ENCODE measurements around the gene ADGRB3.
"Not testable (repeated sequence)": the region's sequence is repeated elsewhere in the genome, so short reads cannot be mapped to it uniquely, and the experiment has no call there.

The ADGRB3 gene

DNA sequence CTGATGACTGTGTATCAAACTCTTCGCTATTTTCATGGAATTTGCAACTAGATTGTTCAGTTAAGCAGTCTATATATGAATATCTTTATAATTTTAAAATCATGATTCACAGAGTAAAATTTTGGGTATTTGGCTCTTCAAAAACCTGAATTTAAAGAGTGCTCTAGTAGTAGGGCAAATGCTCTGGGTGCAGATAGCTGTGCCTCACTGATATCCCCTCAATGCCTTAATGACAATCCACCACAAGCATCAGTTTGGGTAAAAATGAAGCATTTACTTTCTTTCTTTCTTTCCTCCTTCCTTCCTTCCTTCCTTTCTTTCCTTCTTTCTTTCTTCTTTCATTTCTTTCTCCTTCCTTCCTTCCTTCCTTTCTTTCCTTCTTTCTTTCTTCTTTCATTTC is 239.7 kb downstream of the ADGRB3 start:
- no peak for DNase-seq (ENCODE audit: low read depth)
- H3K4me3 ChIP-seq (ENCODE audit: low read length), result no peak overlapping the region
- TF ChIP-seq, protein P1, sequence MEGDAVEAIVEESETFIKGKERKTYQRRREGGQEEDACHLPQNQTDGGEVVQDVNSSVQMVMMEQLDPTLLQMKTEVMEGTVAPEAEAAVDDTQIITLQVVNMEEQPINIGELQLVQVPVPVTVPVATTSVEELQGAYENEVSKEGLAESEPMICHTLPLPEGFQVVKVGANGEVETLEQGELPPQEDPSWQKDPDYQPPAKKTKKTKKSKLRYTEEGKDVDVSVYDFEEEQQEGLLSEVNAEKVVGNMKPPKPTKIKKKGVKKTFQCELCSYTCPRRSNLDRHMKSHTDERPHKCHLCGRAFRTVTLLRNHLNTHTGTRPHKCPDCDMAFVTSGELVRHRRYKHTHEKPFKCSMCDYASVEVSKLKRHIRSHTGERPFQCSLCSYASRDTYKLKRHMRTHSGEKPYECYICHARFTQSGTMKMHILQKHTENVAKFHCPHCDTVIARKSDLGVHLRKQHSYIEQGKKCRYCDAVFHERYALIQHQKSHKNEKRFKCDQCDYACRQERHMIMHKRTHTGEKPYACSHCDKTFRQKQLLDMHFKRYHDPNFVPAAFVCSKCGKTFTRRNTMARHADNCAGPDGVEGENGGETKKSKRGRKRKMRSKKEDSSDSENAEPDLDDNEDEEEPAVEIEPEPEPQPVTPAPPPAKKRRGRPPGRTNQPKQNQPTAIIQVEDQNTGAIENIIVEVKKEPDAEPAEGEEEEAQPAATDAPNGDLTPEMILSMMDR (IDR thresholded peaks at IDR 0.05; ENCODE audit: insufficient read depth, low read depth, low read length, missing control alignments), result no peak

DNA sequence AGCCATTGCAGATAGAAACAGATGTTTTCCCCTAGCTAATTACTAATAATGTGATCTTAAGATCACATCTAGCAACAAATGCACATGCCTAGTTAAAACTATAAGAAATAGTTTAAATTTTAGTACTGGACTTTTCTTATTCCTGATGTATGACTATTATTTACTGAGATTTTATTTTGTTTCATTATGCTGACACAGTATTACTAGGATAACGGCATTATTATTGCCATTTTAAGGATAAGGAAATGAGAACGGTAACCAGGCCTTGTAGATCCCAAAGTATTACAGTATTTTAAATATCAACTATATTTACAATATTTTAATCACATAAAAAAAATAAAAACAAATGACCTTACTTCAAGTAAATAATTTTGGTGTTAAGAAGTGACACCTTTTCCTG is 240.3 kb downstream of the ADGRB3 start:
- DNase-seq (ENCODE audit: low read depth), result no peak
- TF ChIP-seq, protein P1 (IDR thresholded peaks at IDR 0.05; ENCODE audit: insufficient read depth, low read depth, low read length, missing control alignments), result no peak
- H3K4me3 ChIP-seq (ENCODE audit: low read length), result no peak overlapping the region

DNA sequence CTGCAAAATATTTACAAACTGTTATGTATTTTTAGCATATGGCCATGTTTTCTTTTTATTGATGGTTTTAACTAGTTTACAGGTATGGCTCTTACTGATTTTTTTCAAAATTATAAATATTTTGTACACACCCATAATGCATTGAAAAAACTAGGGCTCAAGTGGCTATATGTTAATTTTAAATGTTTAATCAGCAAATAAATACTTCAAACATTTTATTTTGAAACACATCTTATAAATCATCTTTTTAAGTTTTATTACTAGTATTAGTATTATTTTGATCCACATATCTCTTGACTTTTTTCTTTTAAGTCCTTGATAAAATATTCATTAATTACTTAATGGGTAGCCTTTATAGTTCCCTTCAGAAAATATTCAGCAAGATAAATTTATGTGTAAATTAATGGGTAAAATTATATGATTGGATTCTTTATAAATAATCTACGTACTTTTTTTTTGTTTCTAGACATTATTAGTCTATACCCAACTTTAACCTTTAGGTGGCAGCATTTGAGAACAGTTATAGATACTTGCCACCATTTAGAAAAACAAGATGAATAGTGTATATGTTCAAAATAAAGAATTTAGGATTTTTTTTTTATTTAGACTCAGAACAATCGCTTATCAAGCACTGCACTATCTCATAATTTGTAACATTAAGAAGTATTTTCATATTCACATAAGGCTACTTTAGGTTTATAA is 241.9 kb downstream of the ADGRB3 start:
- TF ChIP-seq, protein P1 (IDR thresholded peaks at IDR 0.05; ENCODE audit: insufficient read depth, low read depth, low read length, missing control alignments), result peak; percentile 30
- H3K4me3 ChIP-seq (ENCODE audit: low read length), result no peak overlapping the region
- DNase-seq (ENCODE audit: low read depth), result peak; percentile 30

DNA sequence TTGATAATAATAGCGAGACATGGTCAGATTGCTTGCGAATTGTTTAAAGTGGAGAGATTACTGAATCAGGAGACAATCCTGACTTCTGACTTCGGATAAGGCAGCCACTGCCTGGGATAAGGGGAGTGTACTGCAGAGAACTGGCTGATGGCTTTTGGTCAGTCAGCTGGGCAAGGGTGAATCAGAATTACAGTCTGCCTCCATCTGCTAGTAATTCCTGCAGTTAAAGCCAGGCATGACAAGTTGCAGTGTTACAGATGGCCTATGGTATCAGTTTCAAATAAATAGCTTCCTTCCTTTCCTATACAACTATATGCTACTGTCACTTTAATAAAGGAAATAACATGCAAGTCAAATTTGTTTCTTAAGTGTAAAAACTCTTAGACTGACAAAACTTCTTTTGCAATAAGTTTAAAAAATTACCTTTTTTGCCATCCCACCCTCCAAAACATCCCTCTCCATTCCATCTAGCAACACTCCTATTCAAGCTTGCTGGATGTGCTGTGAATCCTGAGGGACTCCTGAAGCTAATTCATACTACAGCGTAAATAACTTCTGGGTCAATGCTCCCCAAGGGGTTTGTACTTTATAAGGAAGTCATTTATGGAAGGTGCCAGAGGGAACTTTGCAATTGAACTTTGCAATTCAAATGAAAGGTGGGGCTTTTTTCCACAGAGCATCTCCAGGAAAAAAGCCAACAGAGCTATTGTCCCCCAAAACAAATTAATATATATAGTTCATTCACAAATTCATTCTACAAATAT is 245.2 kb downstream of the ADGRB3 start:
- TF ChIP-seq, protein P1 (IDR thresholded peaks at IDR 0.05; ENCODE audit: insufficient read depth, low read depth, low read length, missing control alignments), result no peak
- no peak overlapping the region for H3K4me3 ChIP-seq (ENCODE audit: low read length)
- DNase-seq (ENCODE audit: low read depth), result no peak

DNA sequence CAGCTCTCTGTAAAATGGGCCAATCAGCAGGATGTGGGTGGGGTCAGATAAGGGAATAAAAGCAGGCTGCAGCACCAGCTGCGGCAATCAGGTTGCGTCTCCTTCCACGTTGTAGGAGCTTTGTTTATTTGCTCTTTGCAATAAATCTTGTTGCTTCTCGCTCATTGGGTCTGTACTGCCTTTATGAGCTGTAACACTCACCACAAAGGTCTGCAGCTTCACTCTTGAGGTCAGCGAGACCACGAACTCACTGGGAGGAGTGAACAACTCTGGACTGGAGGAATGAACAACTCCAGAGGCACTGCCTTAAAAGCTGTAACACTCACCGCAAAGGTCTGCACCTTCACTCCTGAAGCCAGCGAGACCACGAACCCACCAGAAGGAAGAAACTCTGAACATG is 248.2 kb downstream of the ADGRB3 start:
- not testable (repeated sequence) for H3K4me3 ChIP-seq (ENCODE audit: low read length); DNase-seq (ENCODE audit: low read depth)

DNA sequence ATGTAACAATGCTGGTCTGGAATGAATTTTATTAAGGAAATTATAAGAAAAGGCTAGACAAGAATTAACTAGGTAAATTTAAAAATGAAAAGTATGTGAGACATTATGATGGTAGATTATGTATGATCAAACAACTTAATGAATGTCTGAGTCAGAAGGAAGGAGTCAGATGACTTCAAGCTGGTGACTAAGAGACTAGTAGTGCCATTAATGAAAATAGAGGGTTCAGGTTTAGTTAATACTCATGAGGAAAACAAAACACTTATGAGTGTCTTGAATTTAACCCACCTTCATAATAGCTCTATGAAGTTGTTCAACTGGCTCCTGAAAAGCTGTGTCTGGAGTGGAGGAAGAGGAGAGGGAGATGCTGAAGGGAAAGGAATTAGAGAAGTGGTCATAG is 256.3 kb downstream of the ADGRB3 start:
- TF ChIP-seq, protein P1 (IDR thresholded peaks at IDR 0.05; ENCODE audit: insufficient read depth, low read depth, low read length, missing control alignments), result no peak
- H3K4me3 ChIP-seq (ENCODE audit: low read length), result no peak overlapping the region
- DNase-seq (ENCODE audit: low read depth), result peak; percentile 29

DNA sequence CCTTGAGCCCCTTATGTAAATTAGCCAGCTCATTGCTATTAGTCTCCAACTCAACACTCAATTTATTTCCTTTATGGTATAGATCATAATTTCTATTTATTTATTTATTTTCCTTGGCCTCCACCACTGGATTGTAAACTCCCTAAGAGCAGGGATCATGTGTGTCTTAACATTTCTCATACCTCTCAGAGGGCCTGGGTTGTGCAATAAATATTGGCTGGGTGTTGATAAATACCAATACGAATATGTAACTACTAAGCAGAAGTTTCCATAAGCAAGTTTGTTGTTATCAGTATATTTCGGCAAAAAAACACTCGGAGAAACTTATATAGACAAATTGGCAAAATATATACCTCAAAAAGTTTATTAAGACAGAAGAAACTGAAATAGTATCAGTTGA is 257.4 kb downstream of the ADGRB3 start:
- TF ChIP-seq, protein P1 (IDR thresholded peaks at IDR 0.05; ENCODE audit: insufficient read depth, low read depth, low read length, missing control alignments), result no peak
- no peak overlapping the region for H3K4me3 ChIP-seq (ENCODE audit: low read length)
- no peak for DNase-seq (ENCODE audit: low read depth)

All from epithelial cell of esophagus (primary cell).